ENCODE data around the gene AKAP6. TPM values are rescaled to one million over a fixed set of nuclear protein-coding genes. Genes with fewer than 3 reads are reported as not detected.
A peak's percentile ranks its signal among the peaks of the same experiment; 100 is the strongest.
"Not testable (repeated sequence)": the region's sequence is repeated elsewhere in the genome, so short reads cannot be mapped to it uniquely, and the experiment has no call there.

Gene AKAP6
- total RNA-seq, 1 experiment from 2014 or later, result 11.3 TPM

DNA sequence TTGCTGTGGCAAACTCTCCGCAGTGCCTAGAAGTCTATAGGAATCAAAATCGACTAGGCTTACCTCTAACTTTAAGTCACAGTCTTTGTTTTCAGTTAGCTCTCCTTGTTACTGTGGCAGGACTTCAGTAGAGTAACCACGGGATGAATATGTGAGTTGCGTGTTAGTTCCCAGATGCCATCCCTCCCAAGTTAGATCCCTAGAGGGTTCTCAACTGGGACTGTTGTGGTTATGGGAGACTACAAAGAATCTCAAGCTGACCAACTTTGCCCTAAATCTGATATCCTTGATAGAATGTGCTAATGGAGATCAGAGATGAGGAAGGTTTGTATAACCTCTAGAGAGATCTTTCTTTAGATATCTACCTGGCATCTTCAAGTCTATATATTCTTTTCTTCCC lies 208.1 kb downstream of the AKAP6 start:
- DNase-seq (ENCODE audit: low spot score), result no peak

DNA sequence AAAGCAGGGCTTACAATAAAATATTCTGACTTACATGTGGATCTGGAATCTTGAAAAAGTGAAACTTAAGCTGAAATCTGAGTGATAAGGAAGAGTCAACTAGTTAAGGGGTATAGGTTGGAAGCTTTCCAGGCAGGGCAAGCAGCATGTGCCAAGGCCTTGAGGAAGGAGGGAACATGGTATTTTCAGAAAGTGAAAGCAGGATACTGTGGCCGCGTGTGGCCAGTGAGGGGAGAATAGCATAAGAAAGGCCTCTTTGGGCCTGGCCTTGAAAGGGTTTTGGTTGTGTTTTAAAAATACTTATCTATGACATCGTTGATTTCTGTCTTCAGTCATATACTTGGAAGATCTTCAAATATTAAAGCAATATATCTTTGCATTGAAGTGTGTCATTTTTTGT lies 213.4 kb downstream of the AKAP6 start:
- DNase-seq (ENCODE audit: low spot score), result no peak

DNA sequence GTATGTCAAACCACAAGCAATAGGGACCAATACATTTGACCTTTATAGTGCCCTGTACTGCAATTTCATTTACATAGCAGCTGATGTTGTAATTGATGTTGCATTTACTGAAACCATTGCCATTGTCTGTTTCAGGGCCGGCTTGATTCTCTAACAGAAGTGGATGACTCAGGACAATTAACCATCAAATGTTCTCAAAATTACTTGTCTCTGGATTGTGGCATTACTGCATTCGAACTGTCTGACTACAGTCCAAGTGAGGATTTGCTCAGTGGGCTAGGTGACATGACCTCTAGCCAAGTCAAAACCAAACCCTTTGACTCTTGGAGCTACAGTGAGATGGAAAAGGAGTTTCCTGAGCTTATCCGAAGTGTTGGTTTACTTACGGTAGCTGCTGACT lies 216.0 kb downstream of the AKAP6 start:
- no peak for DNase-seq (ENCODE audit: low spot score)

DNA sequence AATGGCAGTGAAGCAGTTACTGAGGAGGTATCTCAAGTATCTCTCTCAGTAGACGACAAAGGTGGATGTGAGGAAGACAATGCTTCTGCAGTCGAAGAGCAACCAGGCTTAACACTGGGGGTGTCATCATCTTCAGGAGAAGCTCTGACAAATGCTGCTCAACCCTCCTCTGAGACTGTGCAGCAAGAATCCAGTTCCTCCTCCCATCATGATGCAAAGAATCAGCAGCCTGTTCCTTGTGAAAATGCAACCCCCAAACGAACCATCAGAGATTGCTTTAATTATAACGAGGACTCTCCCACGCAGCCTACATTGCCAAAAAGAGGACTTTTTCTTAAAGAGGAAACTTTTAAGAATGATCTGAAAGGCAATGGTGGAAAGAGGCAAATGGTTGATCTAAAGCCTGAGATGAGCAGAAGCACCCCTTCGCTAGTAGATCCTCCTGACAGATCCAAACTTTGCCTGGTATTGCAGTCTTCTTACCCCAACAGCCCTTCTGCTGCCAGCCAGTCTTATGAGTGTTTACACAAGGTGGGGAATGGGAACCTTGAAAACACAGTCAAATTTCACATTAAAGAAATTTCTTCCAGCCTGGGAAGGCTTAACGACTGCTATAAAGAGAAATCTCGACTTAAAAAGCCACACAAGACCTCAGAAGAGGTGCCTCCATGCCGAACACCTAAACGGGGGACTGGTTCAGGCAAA lies 216.6 kb downstream of the AKAP6 start:
- no peak for DNase-seq (ENCODE audit: low spot score)

DNA sequence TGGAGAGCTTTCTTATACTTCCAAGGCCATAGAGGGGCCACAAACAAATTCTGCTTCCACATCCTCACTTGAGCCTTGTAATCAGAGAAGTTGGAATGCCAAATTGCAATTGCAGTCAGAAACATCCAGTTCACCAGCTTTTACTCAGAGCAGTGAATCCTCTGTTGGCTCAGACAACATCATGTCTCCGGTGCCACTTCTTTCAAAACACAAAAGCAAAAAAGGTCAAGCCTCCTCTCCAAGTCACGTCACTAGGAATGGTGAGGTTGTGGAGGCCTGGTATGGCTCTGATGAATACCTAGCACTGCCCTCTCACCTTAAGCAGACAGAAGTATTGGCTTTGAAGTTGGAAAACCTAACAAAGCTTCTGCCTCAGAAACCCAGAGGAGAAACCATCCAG lies 217.1 kb downstream of the AKAP6 start:
- DNase-seq (ENCODE audit: low spot score), result no peak

DNA sequence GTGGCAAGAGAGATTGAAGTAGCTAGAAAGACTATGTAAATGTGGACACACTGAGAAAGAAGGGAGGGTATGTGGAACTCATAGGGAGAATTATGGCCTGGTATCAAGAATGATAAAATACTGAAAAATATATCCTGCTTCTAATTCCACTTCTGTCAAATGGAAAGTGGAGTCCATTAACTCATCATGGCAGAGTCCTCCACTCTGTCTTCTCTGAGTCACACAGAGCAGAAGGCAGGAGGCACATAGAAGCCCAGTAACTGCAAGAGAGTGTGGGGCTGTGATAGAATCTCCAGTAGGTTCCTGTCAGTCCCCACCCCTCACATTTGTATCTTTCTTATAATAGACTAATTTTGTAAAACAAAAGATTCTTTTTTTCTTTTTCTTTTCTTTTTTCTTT lies 223.7 kb downstream of the AKAP6 start:
- no peak for DNase-seq (ENCODE audit: low spot score)

DNA sequence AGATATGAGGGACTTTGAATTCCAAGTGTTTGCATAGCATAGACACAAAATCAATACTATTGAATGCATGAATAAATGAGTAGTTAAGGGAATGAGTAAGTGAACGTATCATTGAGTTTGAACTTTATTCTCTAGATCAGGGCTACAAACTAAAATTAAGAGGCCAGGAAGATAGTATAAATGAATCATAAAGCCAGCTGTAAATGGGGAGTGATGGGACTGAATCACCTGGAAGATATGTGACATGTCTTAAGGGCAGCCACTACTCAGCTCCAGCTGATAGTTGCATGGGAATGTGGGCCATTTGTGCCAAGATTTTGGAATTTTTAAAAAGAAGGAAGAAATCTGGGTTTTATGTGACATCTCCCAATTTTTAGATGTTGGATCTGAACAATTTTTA lies 229.9 kb downstream of the AKAP6 start:
- peak; percentile 55 for DNase-seq (ENCODE audit: low spot score)

DNA sequence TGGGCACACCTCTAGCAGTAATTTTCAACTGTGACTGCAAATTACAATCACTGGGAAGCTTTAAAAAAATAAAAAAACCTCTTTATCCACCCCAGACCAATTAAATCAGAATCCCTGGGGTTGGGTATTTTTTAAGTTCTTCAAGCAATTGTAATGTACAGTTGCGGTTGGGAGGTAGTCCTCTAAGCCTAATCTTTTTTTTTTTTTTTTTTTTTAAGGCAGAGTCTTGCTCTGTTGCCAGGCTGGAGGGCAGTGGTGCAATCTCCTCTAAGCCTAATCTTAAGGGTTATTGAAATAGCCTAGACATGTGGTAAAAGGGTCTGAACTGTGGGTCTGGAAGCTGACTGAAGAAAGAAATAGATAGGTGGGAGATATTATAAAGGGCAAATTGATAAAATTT lies 230.5 kb downstream of the AKAP6 start:
- no peak for DNase-seq (ENCODE audit: low spot score)

DNA sequence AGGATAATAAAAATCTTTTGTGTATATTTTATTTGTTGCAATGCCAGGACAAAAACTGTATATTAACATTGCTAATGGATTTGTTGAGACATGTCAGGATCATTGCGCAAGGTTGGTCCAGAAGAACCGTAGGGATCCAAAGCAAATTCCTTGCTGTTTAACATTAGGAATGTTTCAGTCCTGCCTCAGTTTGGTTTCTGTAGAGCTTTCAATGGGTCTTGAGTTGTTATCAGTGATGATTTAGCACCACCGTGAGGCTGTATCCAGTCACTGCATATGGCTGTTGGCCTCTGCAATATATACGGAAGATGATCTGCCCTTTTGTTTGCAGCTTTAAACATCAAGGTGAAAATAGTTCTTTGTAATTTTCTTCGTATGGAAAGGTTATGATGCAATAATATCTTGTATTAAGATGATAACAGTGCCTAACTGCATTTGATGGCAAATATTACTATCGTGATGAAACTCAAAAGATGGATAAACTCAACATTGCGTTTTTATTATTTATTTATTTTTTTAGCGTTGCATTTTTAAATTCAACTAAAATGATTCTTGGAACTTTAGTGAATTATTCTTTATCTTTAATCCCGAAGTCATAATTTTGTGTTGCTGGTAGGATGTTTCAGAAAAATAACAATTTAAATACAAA lies 231.2 kb downstream of the AKAP6 start:
- peak; percentile 81 for DNase-seq (ENCODE audit: low spot score)

DNA sequence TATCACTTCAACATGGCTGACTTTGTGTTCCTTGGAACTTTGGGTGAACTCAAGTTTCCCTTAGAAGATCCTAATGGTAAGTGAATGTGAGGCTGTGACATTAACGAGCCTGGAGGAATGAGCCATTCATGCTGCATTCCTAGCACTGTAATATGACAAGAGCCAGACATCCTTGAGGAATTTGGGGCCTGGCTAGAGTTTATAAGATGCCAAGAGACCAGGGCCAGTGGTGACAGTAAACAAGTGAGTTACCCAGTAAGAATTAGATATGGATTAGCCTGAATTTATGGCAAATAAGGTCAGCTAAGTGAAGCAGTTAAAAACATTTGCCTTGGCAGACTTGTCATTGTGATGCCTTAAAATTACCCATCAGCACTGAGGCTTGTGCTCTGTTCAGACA lies 232.4 kb downstream of the AKAP6 start:
- peak; percentile 62 for DNase-seq (ENCODE audit: low spot score)

DNA sequence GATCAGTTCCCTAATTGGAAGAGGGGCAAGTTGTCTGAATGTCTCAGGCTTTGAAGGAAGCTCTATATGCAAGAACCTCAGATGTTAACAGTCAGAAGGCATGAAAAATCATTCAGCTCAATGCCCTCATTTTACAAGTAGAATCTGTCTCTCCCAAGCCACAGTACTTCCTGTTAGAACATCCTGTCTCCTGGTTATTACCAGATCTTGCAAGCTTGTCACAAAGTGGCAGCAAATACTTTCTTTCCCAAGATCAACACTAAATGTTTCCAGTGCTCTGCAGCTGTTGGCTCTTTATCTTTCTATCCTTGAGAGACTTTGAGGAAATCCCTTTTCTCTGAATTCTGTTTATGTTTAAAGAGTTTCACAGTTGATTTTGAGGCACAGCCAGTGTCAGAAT lies 235.5 kb downstream of the AKAP6 start:
- DNase-seq (ENCODE audit: low spot score), result peak; percentile 51

DNA sequence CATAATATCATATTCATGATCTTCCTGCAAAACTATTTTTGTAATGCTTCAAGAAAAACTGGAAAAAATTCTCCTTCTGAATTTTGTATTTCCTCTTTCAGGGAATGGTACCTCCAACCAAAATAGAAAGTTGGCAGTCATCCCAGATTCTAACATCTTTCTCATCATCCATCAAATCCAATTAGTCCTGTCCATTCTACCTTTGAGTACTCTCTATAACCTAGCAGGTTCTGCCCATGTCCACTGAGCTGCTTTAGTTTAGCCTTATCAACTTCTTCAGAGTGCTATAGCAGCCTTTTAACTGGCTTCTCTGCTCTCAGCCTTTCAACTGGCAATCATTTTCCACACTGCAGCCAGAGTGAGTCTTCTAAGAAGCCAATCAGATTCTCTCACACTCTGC lies 236.2 kb downstream of the AKAP6 start:
- DNase-seq (ENCODE audit: low spot score), result no peak

DNA sequence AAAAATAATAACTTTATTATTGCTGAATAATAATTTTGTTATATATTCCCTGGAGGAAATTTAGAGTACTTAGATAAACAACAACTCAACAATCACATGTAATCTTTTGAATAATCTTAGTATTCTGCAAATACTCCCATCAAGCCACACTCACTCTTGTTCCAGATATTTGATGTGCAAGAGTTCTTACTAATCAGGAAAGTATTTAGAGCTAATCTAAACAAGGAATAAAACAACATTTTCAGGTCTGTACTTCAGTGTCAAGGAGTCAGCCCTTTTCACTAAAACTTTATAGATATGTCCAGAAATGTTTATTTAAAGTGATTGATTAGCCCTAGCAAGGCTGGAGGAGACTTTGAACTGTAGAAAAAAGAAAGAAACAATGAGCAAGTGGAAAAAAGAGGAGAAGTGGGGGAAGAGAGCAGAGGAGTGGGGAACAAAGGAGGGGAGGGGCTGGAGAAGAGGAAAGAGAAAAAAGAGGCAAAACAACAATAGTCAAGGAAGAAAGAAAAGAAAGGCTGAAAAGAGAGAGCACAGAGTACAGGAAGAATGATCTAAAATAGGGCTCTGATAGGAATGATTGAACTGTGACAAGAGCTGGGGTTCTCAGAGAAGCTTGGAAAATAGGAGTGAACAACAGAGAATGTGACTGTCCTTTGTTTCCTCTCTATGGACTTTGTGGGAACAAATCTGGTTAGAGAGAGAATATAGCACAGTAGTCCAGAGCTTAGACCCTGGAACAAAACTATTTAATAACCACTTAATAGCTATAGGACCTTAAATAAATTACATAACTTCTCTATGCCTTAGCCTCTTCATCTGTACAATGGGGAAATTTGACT lies 238.7 kb downstream of the AKAP6 start:
- DNase-seq (ENCODE audit: low spot score), result no peak

DNA sequence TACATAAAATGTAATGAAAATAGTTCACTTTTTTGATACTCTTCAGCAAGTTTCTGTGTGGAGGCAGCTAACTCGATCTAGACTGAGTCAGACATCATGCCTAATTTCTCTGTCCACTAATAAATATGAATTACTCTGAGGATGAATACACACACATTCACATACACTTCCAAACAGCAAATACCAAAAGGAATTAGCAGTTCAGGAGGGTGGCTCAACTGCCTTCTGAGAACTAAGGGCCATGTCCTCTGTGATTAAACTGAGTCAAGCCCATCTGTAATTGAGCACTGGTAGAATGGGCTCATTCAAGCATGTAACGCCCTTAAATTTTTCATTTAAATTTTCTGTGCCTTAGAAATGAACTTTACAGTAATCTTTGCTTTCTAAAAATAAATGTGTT lies 242.5 kb downstream of the AKAP6 start:
- no peak for DNase-seq (ENCODE audit: low spot score)

DNA sequence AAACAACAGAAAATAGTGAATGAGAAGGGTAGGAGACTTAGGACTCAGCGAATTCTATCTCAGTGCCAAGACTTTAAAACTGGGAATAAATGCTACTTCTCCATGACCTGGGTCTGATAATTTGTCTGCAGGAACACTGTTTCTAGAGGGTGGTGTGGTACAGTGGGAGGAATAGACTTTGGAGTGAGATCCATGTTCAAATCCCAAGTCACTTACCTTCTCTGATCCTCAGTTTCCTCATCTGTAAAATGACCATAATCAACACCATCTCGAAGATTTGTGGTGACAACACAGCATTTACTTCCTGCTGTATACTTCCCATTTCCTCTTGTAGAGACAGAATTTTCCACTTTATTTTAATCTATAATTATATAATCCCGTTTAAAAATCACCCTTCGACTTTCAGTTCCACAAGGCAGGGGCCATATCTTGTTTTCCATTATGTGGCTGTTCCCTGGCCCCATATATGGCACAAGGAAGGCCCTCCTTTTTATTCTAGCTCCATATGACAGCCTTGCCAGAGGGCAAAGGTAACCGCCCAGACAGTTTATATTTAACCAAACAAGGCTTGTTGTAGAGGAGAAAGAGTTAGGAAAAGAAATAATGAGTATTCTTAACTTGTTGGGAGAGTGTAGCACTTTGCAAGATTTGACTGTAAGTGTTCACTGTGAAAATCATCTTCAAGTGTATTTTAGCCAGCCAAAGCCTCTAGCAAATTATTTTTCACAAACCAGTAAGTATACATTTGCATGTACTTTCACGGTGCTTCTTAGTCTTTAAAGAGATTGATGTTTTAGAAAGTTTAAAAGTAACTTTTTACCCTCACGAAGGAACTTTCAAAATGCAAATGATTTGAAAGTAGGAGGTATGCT lies 243.1 kb downstream of the AKAP6 start:
- DNase-seq (ENCODE audit: low spot score), result no peak

DNA sequence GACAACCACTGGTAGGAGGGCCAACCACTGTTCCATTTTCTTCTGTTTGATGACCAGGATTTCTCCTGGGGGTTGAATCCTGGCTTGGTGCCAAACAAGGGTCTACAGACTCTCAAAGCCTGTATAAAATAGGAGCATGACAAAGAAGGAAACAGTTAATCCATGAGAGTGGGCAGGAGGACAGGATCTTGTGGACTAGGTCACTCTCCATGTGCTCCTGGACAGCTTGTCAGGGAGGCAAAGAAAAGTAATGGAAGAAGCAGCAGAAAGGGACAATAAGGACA lies 243.7 kb downstream of the AKAP6 start:
- DNase-seq (ENCODE audit: low spot score), result no peak

DNA sequence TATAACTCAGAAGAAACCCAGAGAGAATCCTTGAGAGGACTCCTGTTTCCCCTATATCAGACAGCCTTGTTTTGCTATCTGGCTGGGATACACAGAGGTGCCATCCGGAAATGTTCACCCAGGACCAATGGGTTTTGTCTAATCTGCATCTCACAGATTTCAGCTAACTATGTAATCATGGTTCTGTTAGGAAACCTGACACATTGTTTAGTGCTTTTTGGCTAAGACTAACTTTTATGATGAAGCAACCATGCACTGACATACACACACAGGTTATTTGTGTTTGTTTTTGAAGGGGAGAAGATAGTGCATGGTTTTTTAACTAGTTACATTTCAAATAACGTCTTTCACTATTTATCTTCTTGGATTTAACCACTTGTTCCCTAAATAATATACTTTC lies 245.2 kb downstream of the AKAP6 start:
- no peak for DNase-seq (ENCODE audit: low spot score)

DNA sequence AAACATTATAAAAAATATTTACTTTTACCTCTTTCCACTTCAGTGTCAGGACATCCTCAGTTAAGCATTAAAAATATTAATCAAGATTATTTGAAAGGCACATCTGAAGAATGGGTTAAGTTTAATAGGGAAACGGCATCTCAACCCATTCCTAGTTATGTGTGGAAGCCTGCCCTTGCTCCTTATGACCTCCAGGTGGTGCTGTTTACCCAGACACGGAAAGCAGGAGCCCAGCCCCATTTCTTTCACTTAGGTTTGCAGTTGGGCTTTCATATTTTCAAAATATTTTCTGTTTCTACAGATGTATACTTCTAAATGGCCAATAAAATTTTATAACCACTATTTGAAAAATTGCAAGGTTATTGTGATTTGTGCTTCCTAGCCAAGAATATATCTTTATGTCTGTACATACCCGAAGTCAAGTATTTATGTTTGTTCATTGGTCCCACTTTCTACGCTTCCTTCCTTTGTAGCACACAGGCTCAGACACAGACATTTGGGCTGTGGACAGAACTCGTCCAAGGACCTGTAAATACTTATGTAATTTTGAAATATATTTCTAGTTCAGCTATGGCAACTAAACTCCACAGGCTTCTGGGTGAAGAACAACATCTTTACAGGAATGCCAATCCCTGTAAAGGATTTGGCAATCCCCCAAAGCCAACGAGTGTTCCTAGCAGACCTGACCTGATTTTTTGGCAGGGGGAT lies 247.1 kb downstream of the AKAP6 start:
- DNase-seq (ENCODE audit: low spot score), result peak; percentile 58

DNA sequence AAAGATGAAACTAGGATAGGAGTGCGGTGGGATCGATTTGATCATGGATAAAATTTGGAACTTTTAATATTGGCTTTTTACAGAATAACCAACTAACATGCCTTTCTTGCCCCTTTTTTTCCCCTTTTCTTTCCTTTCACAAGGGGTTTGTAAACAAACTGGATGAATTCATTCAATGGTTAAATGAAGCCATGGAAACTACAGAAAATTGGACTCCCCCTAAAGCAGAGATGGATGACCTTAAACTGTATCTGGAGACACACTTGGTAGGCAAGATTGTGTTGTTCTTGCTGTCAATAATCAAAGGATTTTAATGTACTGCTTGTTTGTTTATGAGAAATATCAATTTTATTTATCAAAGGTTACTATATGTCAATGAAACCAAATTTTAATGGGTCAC lies 247.9 kb downstream of the AKAP6 start:
- DNase-seq (ENCODE audit: low spot score), result no peak

DNA sequence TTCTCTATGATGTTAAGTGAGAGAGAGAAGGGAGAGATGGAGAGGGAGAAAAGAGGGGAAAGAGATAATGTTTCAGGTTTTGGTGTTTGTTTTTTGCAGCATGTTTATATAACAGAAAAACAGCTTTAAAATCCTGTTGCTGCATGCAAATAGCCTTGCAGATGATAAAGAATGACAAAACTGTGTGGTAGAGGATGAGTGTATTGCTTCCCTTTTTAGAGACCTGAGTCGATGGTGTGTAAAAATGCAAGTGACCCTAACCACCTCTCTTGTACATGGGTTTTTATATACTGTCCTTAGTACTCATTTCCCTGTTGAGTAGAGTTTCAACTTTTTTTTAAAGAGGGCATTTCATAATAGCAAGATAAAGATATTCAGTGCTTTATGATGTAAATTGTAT lies 249.1 kb downstream of the AKAP6 start:
- DNase-seq (ENCODE audit: low spot score), result no peak

DNA sequence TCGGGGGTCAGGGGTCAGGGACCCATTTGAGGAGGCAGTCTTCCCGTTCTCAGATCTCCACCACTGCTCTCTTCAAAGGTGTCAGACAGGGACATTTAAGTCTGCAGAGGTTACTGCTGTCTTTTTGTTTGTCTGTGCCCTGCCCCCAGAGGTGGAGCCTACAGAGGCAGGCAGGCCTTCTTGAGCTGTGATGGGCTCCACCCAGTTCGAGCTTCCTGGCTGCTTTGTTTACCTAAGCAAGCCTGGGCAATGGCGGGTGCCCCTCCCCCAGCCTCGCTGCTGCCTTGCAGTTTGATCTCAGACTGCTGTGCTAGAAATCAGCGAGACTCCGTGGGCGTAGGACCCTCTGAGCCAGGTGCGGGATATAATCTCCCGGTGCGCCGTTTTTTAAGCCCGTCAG lies 254.3 kb downstream of the AKAP6 start:
- not testable (repeated sequence) for DNase-seq (ENCODE audit: low spot score)

DNA sequence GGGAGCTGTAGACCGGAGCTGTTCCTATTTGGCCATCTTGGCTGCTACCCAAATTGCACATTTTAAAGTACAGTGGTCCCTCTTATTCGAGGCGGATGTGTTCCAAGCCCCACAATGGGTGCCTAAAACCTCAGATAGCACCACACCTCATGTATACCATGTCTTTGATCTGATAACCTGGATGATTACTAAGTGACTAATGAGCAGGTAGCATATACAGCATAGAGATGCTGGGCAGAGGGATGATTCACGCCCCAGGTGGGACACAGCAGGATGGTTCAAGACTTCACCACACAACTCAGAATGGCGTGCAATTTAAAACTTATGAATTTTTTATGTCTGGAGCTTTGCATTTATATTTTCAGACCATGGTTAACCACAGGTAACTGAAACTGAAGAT lies 255.0 kb downstream of the AKAP6 start:
- DNase-seq (ENCODE audit: low spot score), result no peak

Data from A172 (cell line).